SIG-M5 treated with dmso at 0.1 percent for 504 hours (cell line): ENCODE data around the gene MTHFD2L.

ENCODE experiments used
- DNase-seq: peaks from one replicate; lab custom pipeline; 2025; ENCODE audit not compliant: unreplicated experiment; lab: John Stamatoyannopoulos, UW

The MTHFD2L gene

DNA sequence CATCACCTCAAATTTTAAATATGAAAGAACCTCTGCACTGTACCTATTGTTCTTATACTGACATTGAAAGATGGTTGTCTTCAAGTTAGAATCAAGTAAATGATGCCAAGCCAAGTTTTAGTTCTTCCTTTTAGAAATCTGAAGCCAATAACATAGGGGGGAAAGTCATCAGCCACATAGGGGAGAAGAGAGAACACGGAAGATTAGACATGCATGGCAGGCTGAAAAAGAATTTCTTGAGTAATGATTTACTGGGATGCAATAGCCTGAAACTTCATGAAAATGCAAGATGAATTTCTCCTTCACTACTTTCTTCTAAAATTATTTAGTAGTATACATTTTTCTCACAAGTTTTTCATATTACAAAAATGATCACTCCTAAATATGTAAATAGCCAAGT, 136.8 kb downstream of the MTHFD2L start:
- no peak for DNase-seq

- no peak for DNase-seq
Observed at GRCh38 chr4:74297539-74297938, 139.6 kb downstream of the MTHFD2L start.

DNA sequence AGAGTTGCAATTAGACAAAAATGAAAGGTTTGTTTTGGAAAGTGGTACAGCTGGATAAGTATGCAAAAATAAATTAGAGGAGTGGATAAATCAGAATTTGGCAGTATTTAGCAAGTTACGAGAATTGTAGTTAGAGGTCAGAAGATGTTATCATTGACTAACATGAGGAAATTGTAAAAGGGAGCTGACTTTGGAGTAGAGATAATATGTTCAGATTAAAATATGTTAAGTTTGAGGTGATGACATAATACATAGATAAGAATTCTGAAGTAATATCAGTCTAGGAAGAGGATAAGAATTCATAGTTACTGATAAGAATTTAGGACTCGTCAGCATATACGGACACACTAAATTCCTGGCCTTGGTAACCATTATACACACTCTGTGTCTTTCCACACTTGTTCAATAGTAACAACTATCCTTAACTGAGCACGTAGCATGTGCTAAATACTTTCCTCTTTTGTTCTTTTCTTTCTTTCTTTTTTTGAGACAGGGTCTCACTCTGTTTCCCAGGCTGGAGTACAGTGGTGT, 146.2 kb downstream of the MTHFD2L start:
- no peak for DNase-seq

DNA sequence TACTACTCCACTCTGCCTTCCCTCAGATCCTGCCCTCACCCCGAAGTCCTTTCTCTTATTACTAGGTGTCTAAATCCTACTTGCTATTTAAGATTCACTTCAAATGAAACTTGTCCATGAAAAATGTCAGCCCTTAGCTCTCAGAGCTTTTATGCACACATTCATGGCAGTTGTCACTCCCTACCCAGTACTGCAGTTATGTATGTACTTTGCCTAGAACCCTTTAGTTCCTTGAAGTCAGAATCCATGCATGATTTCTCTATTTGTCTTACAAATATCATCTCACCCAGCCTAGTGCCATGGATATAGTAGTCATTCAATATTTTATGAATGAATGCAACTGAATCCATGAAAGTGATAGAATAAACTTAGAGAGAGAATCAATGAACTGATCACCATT, 147.1 kb downstream of the MTHFD2L start:
- no peak for DNase-seq

DNA sequence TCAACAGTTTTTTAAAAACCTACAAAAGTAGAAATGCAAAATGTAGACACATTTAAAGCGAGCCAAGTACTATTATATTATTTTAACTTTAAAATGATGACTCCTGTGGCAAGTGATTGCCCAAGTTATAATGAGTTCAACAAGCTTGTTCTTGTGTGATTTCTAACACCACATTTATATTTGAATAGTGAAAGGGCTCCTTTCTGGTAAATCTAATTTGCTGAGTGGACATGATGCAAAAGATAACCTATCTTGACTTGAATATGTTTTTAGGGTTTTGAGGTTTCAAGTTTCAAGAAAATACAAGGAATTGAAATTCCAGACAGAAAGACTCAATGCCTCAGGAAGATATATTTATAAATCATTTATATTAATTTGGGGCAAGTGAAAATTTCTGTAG, 149.3 kb downstream of the MTHFD2L start:
- DNase-seq, result no peak

GRCh38 chr4:74308215-74308614, 150.3 kb downstream of the MTHFD2L start, which contains the start of gene EPGN:
EPGN (plus strand) TSS chr4:74308470; CDS start chr4:74308534, 64 bp downstream.
- no peak for DNase-seq

DNA sequence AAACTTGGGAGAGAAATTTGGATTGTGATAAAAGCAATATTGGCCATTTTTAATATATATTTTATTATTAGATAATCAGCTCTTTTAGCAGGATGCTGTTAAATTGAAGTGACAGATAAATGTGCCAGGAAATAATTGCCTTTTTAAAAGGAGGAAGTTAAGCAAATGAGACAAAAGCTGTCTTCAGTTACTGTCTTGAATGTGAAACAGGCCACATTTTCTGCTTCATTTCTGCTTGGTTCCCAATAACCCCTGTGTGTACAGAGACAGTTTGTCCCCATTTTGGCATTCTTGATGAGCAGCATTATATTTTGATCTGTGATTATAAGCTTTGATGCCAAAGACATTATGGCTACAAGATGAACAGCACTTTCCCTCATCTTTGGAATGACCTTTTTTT, 151.3 kb downstream of the MTHFD2L start:
- no peak for DNase-seq

DNA sequence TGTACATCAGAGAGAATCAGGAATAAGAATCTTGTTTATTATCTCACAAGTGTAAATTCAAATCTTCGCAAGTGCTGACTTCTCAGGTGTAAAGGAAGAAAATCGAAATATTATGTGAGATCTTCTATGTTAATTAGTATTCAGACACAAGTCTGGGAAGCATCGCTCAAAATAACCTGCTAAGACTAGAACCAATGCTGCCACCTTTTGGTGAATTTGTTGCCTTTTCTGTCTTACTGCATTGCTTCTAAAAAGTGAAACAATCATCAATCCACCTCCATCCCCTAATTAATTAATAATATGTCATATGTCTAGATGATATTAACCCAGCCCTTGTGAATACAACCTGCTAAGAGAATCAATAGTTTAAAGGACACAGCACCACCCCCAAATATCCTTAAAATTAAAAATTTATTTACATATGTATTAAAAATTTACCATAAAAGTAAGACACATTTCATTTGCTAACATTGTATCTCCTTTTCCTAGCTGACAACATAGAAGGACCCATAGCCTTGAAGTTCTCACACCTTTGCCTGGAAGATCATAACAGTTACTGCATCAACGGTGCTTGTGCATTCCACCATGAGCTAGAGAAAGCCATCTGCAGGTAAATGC, 153.9 kb downstream of the MTHFD2L start:
- DNase-seq, result peak; percentile 41

GRCh38 chr4:74314329-74314728, 156.4 kb downstream of the MTHFD2L start:
- no peak for DNase-seq

DNA sequence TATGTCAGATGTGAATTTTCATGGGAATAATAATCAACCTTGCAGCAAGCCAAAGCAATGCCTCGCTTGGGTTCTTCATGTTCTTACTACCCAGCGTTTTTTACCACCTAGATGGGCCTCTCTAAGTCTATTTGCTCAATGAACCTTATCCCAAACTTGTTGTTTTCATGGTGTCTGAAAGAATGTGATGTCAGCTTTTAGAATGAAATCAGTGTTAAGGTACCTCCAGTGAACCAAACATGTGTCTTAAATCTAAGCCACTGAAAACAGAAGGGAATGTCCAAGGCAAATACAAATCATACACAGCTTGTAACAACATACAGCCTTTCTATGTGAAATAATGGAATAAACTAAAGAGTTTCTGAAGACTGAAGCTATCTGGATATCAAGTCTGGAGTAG, 157.0 kb downstream of the MTHFD2L start:
- no peak for DNase-seq

DNA sequence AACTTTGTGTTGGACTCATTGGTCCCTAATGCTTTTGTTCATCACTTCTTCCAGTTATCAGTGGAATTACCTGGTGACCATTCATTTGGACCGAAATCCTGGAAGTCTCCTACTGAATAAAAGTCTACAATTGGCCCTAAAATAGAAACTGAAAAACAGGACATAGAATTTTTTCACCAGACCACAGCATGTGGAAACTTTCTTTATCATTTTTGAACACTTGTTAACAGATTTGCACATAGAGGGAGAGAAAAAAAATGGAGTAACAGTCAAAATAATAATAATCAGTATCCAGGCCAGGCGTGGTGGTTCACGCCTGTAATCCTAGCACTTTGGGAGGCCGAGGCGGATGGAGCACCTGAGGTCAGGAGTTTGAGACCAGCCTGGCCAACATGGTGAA, 157.5 kb downstream of the MTHFD2L start:
- no peak for DNase-seq

DNA sequence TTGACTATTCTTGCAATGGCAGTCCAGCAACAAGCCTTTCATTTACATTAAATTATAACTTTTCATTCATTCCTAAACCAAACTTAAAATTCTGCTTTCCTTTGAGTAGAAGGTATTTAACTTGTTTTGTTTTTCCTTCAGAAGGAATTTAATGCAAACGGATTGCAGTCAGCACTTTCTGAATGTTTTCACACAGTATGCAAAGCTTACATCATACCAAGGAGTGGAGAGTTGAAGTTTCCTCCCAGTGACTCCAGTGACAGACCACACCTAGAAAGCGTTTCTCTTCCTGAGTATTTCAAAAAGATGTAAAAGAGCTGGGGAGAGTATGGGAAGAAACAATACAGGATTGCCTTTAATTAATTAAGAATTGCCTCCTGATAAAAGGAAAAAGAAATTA, 158.5 kb downstream of the MTHFD2L start:
- no peak for DNase-seq

DNA sequence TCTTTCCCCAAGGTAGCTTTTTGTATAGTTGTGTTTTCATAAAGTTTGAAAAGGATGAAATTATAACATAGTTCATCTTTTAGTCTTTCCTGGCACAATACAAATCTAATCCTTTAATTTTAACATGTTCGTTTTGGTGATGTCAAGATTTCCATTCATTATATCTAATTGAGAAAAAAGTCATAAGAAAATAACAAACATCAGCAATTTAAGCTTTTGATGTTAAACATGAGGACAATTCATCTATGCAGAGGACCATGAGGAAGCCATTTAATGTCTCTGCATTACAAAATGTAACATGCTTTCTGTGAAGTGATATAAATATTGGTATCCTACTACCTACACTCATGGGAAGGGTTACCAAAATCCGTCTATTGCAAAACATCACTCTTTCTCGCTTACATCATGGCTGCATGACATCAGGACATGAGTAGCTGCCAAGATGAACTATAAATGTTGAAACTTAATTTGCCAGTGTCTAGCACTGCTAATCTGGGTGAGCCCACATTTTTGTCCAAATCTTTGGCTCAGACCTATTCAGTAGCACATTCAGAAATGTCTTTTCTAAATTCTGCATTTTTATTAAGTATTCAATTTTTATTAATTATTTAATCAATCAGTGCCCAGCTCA, 159.8 kb downstream of the MTHFD2L start:
- DNase-seq, result no peak

DNA sequence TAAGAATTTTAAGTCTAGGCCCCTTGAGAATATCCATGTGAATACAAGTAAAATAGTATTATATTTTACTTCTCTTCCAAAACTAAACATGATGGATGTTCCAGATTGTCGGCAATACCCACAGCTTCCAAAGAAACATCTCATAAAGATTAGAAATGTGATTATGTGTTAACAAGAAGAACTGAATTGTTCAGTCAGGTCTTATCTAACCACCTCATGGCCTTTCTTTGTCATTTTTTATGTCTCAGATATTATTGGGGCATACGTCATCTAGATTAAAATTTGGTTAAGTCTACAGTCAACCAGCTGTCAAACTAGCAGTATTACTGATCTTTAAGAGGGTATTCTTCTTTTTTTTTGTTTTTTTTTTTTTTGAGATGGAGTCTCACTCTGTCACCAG, 160.4 kb downstream of the MTHFD2L start:
- DNase-seq, result no peak

DNA sequence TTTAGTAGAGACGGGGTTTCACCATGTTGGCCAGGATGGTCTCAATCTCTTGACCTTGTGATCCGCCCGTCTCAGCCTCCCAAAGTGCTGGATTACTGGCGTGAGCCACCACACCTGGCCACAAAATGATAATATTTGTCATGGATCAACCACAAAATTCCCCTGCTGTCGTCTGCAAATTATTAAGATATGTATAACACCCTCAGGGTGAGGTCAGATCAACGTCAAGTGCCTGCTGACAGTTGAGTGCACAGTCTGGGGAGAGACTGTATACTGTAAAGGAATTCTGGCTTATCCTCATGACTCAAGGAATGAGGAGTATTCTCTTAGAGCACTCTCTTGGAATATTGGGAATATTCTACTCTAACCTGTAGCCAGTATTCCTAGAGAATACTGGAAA, 161.6 kb downstream of the MTHFD2L start:
- no peak for DNase-seq

DNA sequence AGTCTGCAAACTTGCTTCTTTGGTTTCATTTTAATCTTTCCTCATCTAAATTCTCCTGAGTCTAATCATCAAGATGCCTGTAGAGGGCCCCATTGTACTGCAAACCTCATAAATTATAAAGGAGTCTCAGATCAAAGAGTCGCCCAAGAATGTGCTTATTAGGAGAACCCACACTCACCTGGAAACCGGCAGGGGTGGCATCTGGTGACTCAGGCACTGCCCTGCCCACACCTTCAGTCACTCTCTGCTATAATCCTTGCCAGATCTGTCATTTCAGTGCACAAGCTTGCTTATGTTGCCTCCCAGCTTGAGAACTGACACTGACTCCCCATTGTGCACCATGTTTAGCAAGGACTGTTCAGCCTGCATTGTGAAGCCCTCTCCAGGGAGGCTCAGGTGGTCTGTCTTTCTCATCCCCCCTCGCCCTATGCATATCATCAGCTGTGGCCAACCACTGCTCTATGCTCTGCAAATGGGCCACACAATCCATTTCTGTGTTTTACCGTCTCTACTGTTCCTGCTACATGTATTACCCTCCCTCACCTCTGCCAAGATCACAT, 162.7 kb downstream of the MTHFD2L start:
- DNase-seq, result peak; percentile 69

- no peak for DNase-seq
Observed at GRCh38 chr4:74322301-74322700, 164.4 kb downstream of the MTHFD2L start.

DNA sequence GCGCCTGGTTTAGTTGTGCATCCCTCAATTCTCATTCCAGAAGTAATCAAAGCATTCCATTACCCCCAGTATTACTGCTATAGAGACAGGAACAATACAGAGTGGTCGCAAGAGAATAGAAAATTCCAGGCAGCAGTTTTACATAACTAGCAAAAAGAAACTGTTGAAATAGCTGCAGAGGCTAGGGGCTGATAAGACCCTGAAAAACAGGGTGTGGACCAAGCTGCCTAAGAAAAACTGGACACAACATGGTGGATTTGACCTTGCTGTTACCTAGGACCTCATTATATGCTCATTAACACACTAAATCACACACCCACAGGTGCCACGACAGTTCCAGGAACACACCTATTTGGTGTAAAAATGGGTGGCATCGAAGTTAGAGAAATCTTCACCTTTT, 165.7 kb downstream of the MTHFD2L start:
- DNase-seq, result no peak

GRCh38 chr4:74324262-74324661, 166.3 kb downstream of the MTHFD2L start:
- no peak for DNase-seq

- no peak for DNase-seq
Observed at GRCh38 chr4:74325886-74326285, 168.0 kb downstream of the MTHFD2L start.

DNA sequence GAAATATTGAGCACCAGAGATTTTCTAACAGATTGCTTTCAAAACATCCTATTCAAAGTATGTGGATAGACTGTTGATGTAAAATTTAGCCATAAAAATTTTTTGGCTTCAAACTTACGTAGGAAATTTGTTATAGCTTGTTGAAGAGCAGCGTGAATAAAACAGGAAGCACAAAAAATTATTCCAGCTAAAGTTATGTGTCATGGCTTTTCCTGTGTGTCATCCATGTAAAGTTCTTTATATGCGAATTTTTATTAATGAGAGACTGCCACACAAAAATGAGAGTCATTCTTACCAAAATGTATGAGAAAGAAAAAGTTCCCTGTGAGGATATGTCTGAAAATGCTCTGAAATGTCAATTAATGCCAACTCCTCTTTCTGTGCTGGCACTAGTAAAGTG, 169.8 kb downstream of the MTHFD2L start:
- no peak for DNase-seq

DNA sequence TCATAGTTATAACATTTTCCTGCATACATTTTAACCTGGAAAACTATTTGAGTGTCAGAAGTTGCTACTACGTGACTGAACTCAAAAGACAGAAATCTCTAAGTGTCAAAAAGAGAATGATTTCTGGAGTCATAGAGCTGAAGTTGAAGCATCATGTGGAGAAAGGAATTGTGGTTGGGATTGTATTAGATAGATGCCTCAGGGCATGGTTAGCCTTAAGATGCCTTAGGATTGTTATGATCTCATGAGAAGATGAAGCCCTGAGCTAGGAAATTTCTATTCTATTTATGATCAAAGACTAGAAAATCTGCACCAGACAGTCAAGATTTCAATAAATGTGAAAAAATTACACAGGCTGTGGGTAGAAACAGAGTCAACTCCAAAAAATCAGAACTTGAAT, 170.6 kb downstream of the MTHFD2L start:
- DNase-seq, result no peak
